Adrenal gland (tissue), 5 donors: ENCODE measurements around the gene AMOT.

ENCODE experiments used
- CTCF ChIP-seq, 6 experiments: fragments of 450-650 bp in 4 of 6; fragments of 200-600 bp in 2 of 6; sonication (generic) in 1 of 6; IDR thresholded peaks; 1 replicate in 5 of 6; 2 replicates in 1 of 6; pipeline versions ENCODE4 v1.5.1 to v1.8.0; 2016 to 2021; ENCODE audit warnings: antibody characterized with exemption in 6 of 6, mild to moderate bottlenecking in 2 of 6, moderate library complexity in 1 of 6
- POLR2A ChIP-seq, 2 donors: fragments of 450-650 bp; IDR thresholded peaks; one replicate each; pipeline ENCODE4 v1.6.1; 2017; ENCODE audit warnings: antibody characterized with exemption in 2 of 2, mild to moderate bottlenecking in 2 of 2, moderate library complexity in 1 of 2
- donor health status: DM: no; HTN: no; CAD: no.

- TF ChIP-seq CTCF (IDR thresholded peaks at IDR 0.05) (no peak), POLR2A (IDR thresholded peaks at IDR 0.05) (no peak)
These were observed 31.9 kb downstream of the AMOT start for GRCh38 chrX:112808651-112809195.
